ENCODE measurements around the gene TMEM253.

DNA sequence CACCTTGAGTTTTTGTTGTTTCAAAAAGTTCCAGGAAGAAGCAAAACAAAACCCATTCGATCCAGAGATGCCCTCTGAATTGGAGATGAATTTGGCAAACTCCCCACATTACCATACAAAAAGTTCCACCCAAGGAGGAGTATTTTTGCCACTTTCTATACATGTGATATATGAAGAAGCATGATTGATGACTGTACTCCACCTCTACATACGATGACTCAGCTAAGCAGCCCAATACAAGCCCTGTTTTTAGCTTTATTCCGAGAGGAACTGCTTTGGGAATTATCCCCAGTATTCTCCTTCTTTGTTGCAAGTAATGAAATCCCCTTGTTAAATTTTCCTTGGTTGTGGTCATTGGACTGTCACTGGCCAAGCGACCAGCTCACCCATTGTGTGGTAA, 11.4 kb downstream of the TMEM253 start:
- TF ChIP-seq CTCF (IDR thresholded peaks at IDR 0.05) (no peak), POLR2A (IDR thresholded peaks at IDR 0.05) (no peak)

All from thyroid gland (tissue), 4 donors.